ENCODE results near the gene PLK1. TPM values are rescaled to one million over a fixed set of nuclear protein-coding genes. Genes with fewer than 3 reads are reported as not detected.

PLK1 gene
- total and polyA plus RNA-seq, 2 of the 13 experiments (the other 11 are each of a cell fraction or from before 2014, with no cell fraction given), result 71.5 to 76.3 TPM

DNA sequence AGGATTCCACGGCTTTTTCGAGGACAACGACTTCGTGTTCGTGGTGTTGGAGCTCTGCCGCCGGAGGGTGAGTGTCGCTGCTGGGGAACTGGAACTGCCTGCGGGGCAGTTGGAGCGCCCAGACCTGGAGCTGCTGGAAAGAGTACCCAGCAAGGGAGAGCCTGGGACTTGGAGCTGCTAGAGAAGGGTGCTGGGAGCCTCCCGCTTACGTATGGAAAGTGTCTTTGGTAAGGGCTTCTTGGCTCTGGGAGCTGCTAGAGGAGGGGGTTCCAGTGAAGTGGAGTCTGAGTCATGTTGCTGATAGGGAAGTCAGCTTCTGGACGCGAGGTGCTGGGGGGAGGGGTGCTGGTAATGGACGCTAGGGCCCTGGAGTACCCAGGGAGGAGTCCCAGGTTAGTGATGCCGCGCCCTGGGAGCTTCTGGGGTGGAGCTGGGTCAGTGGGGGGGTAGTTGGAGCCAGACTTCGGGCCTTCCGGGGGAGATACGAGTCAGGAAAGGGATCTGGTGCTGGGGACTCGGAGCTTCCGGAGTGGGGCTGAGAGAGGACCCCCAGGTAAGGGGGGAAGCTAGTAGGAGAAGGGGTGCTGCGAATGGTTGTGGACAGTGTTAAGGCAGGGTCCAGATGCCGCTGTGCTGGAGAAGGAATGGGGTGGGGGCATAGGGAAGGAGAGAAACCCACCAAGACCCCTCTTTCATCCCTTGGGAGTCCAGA is 741 bp downstream of the PLK1 start (continued):
- no peak for TF ChIP-seq AHR (CRISPR knock-in tag; IDR thresholded peaks at IDR 0.05)
- no peak for TF ChIP-seq SIN3B (IDR thresholded peaks at IDR 0.05; ENCODE audit: low read length)
- TF ChIP-seq, protein P1, sequence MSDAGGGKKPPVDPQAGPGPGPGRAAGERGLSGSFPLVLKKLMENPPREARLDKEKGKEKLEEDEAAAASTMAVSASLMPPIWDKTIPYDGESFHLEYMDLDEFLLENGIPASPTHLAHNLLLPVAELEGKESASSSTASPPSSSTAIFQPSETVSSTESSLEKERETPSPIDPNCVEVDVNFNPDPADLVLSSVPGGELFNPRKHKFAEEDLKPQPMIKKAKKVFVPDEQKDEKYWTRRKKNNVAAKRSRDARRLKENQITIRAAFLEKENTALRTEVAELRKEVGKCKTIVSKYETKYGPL (CRISPR knock-in tag; IDR thresholded peaks at IDR 0.05), result no peak
- peak; percentile 48; the same call in 1 of the 2 replicates for TF ChIP-seq TBP (CRISPR knock-in tag; IDR thresholded peaks at IDR 0.05)
- no peak for TF ChIP-seq ESRRA (CRISPR knock-in tag; IDR thresholded peaks at IDR 0.05; ENCODE audit: low read depth)
- TF ChIP-seq, protein P2, sequence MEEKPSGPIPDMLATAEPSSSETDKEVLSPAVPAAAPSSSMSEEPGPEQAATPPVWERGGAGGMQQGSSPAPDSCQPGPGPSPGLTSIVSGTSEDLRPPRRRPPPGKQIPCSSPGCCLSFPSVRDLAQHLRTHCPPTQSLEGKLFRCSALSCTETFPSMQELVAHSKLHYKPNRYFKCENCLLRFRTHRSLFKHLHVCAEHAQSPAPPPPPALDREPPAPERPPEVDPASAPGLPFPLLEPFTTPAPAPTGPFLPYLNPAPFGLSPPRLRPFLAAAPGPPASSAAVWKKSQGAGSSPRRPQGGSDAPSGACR (CRISPR knock-in tag; IDR thresholded peaks at IDR 0.05), result peak; percentile 62; the same call in 1 of the 2 replicates
- TF ChIP-seq ZNF773 (CRISPR knock-in tag; IDR thresholded peaks at IDR 0.05; ENCODE audit: borderline replicate concordance), result 0 out of 2 replicates have a peak, but pooled peaks have one; percentile 17
- no peak for TF ChIP-seq ZNF124 (CRISPR knock-in tag; IDR thresholded peaks at IDR 0.05)
- TF ChIP-seq, protein P3, sequence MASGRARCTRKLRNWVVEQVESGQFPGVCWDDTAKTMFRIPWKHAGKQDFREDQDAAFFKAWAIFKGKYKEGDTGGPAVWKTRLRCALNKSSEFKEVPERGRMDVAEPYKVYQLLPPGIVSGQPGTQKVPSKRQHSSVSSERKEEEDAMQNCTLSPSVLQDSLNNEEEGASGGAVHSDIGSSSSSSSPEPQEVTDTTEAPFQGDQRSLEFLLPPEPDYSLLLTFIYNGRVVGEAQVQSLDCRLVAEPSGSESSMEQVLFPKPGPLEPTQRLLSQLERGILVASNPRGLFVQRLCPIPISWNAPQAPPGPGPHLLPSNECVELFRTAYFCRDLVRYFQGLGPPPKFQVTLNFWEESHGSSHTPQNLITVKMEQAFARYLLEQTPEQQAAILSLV (CRISPR knock-in tag; IDR thresholded peaks at IDR 0.05; ENCODE audit: borderline replicate concordance), result peak; percentile 18; the same call in 1 of the 2 replicates
- peak; percentile 58 for TF ChIP-seq YY1 (IDR thresholded peaks at IDR 0.05; ENCODE audit: insufficient read depth, insufficient replicate concordance, low read depth, low read length)
- TF ChIP-seq ZNF256 (CRISPR knock-in tag; conservative IDR thresholded peaks at IDR 0.05), result 0 out of 2 replicates have a peak, but pooled peaks have one; percentile 15
- TF ChIP-seq ZNF530 (CRISPR knock-in tag; IDR thresholded peaks at IDR 0.05; ENCODE audit: low read depth), result peak; percentile 7; the same call in 1 of the 2 replicates
- TF ChIP-seq EZH2 (conservative IDR thresholded peaks at IDR 0.05; ENCODE audit: low read depth, low read length), result no peak
- TF ChIP-seq U2AF2 (IDR thresholded peaks at IDR 0.05; ENCODE audit: low read depth, low read length), result no peak
- TF ChIP-seq, protein P4, sequence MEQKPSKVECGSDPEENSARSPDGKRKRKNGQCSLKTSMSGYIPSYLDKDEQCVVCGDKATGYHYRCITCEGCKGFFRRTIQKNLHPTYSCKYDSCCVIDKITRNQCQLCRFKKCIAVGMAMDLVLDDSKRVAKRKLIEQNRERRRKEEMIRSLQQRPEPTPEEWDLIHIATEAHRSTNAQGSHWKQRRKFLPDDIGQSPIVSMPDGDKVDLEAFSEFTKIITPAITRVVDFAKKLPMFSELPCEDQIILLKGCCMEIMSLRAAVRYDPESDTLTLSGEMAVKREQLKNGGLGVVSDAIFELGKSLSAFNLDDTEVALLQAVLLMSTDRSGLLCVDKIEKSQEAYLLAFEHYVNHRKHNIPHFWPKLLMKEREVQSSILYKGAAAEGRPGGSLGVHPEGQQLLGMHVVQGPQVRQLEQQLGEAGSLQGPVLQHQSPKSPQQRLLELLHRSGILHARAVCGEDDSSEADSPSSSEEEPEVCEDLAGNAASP (CRISPR knock-in tag; IDR thresholded peaks at IDR 0.05; ENCODE audit: borderline replicate concordance), result no peak
- 0 out of 2 replicates have a peak, but pooled peaks have one; percentile 35 for TF ChIP-seq NFKB2 (CRISPR knock-in tag; IDR thresholded peaks at IDR 0.05; ENCODE audit: borderline replicate concordance)
- no peak for TF ChIP-seq GATAD2A (CRISPR knock-in tag; IDR thresholded peaks at IDR 0.05)
- TF ChIP-seq SAFB2 (CRISPR knock-in tag; IDR thresholded peaks at IDR 0.05; ENCODE audit: borderline replicate concordance, low read depth), result peak; percentile 81; the same call in 1 of the 2 replicates
- TF ChIP-seq, protein P5, sequence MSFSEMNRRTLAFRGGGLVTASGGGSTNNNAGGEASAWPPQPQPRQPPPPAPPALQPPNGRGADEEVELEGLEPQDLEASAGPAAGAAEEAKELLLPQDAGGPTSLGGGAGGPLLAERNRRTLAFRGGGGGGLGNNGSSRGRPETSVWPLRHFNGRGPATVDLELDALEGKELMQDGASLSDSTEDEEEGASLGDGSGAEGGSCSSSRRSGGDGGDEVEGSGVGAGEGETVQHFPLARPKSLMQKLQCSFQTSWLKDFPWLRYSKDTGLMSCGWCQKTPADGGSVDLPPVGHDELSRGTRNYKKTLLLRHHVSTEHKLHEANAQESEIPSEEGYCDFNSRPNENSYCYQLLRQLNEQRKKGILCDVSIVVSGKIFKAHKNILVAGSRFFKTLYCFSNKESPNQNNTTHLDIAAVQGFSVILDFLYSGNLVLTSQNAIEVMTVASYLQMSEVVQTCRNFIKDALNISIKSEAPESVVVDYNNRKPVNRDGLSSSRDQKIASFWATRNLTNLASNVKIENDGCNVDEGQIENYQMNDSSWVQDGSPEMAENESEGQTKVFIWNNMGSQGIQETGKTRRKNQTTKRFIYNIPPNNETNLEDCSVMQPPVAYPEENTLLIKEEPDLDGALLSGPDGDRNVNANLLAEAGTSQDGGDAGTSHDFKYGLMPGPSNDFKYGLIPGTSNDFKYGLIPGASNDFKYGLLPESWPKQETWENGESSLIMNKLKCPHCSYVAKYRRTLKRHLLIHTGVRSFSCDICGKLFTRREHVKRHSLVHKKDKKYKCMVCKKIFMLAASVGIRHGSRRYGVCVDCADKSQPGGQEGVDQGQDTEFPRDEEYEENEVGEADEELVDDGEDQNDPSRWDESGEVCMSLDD (CRISPR knock-in tag; IDR thresholded peaks at IDR 0.05; ENCODE audit: borderline replicate concordance), result peak; percentile 70; the same call in 1 of the 2 replicates
- TF ChIP-seq ZSCAN31 (CRISPR knock-in tag; IDR thresholded peaks at IDR 0.05; ENCODE audit: low read depth), result no peak
- TF ChIP-seq, protein P6, sequence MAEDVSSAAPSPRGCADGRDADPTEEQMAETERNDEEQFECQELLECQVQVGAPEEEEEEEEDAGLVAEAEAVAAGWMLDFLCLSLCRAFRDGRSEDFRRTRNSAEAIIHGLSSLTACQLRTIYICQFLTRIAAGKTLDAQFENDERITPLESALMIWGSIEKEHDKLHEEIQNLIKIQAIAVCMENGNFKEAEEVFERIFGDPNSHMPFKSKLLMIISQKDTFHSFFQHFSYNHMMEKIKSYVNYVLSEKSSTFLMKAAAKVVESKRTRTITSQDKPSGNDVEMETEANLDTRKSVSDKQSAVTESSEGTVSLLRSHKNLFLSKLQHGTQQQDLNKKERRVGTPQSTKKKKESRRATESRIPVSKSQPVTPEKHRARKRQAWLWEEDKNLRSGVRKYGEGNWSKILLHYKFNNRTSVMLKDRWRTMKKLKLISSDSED (CRISPR knock-in tag; IDR thresholded peaks at IDR 0.05), result 0 out of 2 replicates have a peak, but pooled peaks have one; percentile 3

All from HepG2 (cell line).